CD4-positive, CD25-positive, alpha-beta regulatory T cell (primary cell): ENCODE results near the gene NLRP13. TPM values are rescaled to one million over a fixed set of nuclear protein-coding genes. Genes with fewer than 3 reads are reported as not detected.

Experiments
- ATAC-seq, 2 donors: fragments of 150-1000 bp; cut with Tn5 transposase; one replicate each; pipeline ENCODE4 v1.10.0; 2021; ENCODE audit warnings: low read depth in 2 of 2, moderate number of reproducible peaks in 2 of 2, moderate library complexity in 1 of 2
- DNase-seq, 3 donors: peaks; one replicate each; pipeline versions ENCODE4 v3.0.0 to v3.0.0-alpha.2; 2012 to 2022; ENCODE audit warnings: mixed read lengths in 1 of 3
- H3K27ac ChIP-seq: one replicate; pipeline ENCODE4 v1.7.0; 2013; ENCODE audit warnings: mild to moderate bottlenecking, low read length; ENCODE audit not compliant: insufficient read depth, poor library complexity, severe bottlenecking
- H3K27me3 ChIP-seq: one replicate; pipeline ENCODE4 v1.7.0; 2013; ENCODE audit warnings: low read length; ENCODE audit not compliant: control insufficient read depth, insufficient read depth
- H3K36me3 ChIP-seq: one replicate; pipeline ENCODE4 v1.7.0; 2013; ENCODE audit warnings: mild to moderate bottlenecking, low read length, moderate library complexity; ENCODE audit not compliant: control insufficient read depth, insufficient read depth
- H3K4me1 ChIP-seq: 2 replicates; pipeline ENCODE4 v1.7.0; 2013; ENCODE audit warnings: mild to moderate bottlenecking, low read length; ENCODE audit not compliant: insufficient read depth, control insufficient read depth, poor library complexity, severe bottlenecking
- H3K4me3 ChIP-seq: one replicate; pipeline ENCODE4 v1.7.0; 2013; ENCODE audit warnings: low read depth, mild to moderate bottlenecking, low read length, moderate library complexity
- H3K9me3 ChIP-seq, 2 experiments: 1 replicate in 1 of 2; 2 replicates in 1 of 2; pipeline ENCODE4 v1.7.0; 2013; ENCODE audit warnings: low read length in 2 of 2, mild to moderate bottlenecking in 1 of 2, moderate library complexity in 1 of 2; ENCODE audit not compliant: control insufficient read depth in 2 of 2
- H3K27ac Mint-ChIP-seq, 3 donors: one replicate each; pipeline ENCODE4 v1.8.0; 2020 to 2022; ENCODE audit warnings: mild to moderate bottlenecking in 3 of 3, mixed read lengths in 3 of 3, moderate library complexity in 2 of 3
- H3K27me3 Mint-ChIP-seq: one replicate; pipeline ENCODE4 v1.8.0; 2022; ENCODE audit warnings: mild to moderate bottlenecking, mixed read lengths
- H3K36me3 Mint-ChIP-seq: one replicate; pipeline ENCODE4 v1.8.0; 2020; ENCODE audit warnings: mixed read lengths
- H3K4me1 Mint-ChIP-seq, 4 donors: one replicate each; pipeline ENCODE4 v1.8.0; 2020 to 2022; ENCODE audit warnings: mixed read lengths in 4 of 4, mild to moderate bottlenecking in 1 of 4
- H3K4me3 Mint-ChIP-seq, 4 donors: one replicate each; pipeline ENCODE4 v1.8.0; 2020 to 2022; ENCODE audit warnings: mild to moderate bottlenecking in 4 of 4, mixed read lengths in 4 of 4, moderate library complexity in 3 of 4
- H3K9me3 Mint-ChIP-seq, 7 donors: one replicate each; pipeline ENCODE4 v1.8.0; 2020 to 2022; ENCODE audit warnings: mixed read lengths in 7 of 7, mild to moderate bottlenecking in 3 of 7, moderate library complexity in 2 of 7
- polyA plus RNA-seq, 4 donors: library from polyadenylated mRNA; unstranded; fragments of 300-500 nt; fragmentation: Illumina TruSeq; gene quantifications; one replicate each; pipeline ENCODE4 v1.2.3, GENCODE V29; 2021
- total RNA-seq: library from RNA; stranded (reverse); gene quantifications from one replicate; pipeline ENCODE4 v1.2.3, GENCODE V29; 2022

The NLRP13 gene
- total and polyA plus RNA-seq, 5 donors from 2014 or later: not detected

DNA sequence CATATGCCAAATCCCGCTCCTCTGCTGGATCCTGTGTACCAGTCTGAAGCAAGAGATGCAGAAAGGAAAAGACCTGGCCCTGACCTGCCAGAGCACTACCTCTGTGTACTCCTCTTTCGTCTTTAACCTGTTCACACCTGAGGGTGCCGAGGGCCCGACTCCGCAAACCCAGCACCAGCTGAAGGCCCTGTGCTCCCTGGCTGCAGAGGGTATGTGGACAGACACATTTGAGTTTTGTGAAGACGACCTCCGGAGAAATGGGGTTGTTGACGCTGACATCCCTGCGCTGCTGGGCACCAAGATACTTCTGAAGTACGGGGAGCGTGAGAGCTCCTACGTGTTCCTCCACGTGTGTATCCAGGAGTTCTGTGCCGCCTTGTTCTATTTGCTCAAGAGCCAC, 73.7 kb downstream of the NLRP13 start:
- Histone ChIP-seq H3K9me3 (peaks cover 0 to 2% of the 10 kb centered on the region in 2 experiments), H3K4me1 (no peaks in the 10 kb centered on the region), H3K27me3 (no peaks in the 10 kb centered on the region), H3K27ac (no peak overlapping the region), H3K36me3 (no peaks in the 10 kb centered on the region), H3K4me3 (no peak overlapping the region)
- no peaks in the 10 kb centered on the region for H3K36me3 Mint-ChIP-seq
- H3K4me1 Mint-ChIP-seq: no peaks in the 10 kb centered on the region
- DNase-seq (no peak), ATAC-seq (no peak)
- H3K9me3 Mint-ChIP-seq: peaks cover 0 to 5% (median 2%) of the 10 kb centered on the region in 7 donors
- H3K27me3 Mint-ChIP-seq: no peaks in the 10 kb centered on the region
- no peak overlapping the region for H3K4me3 Mint-ChIP-seq
- H3K27ac Mint-ChIP-seq: no peak overlapping the region

DNA sequence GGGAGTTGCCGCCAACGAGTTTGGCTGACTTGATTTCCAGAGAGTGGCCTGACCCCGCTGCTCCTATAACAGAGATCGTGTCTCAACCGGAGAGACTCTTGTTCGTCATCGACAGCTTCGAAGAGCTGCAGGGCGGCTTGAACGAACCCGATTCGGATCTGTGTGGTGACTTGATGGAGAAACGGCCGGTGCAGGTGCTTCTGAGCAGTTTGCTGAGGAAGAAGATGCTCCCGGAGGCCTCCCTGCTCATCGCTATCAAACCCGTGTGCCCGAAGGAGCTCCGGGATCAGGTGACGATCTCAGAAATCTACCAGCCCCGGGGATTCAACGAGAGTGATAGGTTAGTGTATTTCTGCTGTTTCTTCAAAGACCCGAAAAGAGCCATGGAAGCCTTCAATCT, 74.2 kb downstream of the NLRP13 start:
- Histone ChIP-seq H3K27me3 (no peaks in the 10 kb centered on the region), H3K36me3 (no peaks in the 10 kb centered on the region), H3K9me3 (peaks cover 0 to 2% of the 10 kb centered on the region in 2 experiments), H3K4me1 (no peaks in the 10 kb centered on the region), H3K27ac (no peak overlapping the region), H3K4me3 (no peak overlapping the region)
- no peak overlapping the region for H3K4me3 Mint-ChIP-seq
- H3K27me3 Mint-ChIP-seq: no peaks in the 10 kb centered on the region
- H3K27ac Mint-ChIP-seq: no peak overlapping the region
- peaks cover 0 to 5% (median 2%) of the 10 kb centered on the region in 7 donors for H3K9me3 Mint-ChIP-seq
- no peaks in the 10 kb centered on the region for H3K4me1 Mint-ChIP-seq
- no peak for ATAC-seq
- no peaks in the 10 kb centered on the region for H3K36me3 Mint-ChIP-seq
- DNase-seq: no peak

DNA sequence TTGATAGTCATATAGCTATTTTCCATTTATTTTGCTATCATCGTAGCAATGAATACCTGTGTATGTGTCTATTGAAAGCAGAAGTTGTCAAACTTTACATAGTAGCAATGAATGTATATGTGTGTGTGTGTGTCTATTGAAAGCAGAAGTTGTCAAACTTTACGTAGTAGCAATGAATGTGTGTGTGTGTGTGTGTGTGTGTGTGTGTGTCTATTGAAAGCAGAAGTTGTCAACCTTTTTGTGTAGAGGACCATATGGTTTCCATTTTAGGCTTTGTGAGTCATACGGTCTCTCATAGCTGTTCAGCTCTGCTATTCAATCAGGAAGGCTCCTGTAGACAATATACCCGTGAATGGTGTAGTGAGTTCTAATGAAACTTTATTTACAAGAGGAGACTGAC, 75.0 kb downstream of the NLRP13 start:
- Histone ChIP-seq H3K4me3 (no peak overlapping the region), H3K27me3 (no peaks in the 10 kb centered on the region), H3K4me1 (no peaks in the 10 kb centered on the region), H3K36me3 (no peaks in the 10 kb centered on the region), H3K9me3 (peaks cover 0 to 2% of the 10 kb centered on the region in 2 experiments), H3K27ac (no peak overlapping the region)
- Mint-ChIP-seq H3K36me3 (no peaks in the 10 kb centered on the region), H3K4me3 (no peak overlapping the region), H3K4me1 (no peaks in the 10 kb centered on the region), H3K9me3 (peaks cover 0 to 5% (median 3%) of the 10 kb centered on the region in 7 donors), H3K27ac (no peak overlapping the region), H3K27me3 (no peaks in the 10 kb centered on the region)
- DNase-seq (no peak), ATAC-seq (no peak)

DNA sequence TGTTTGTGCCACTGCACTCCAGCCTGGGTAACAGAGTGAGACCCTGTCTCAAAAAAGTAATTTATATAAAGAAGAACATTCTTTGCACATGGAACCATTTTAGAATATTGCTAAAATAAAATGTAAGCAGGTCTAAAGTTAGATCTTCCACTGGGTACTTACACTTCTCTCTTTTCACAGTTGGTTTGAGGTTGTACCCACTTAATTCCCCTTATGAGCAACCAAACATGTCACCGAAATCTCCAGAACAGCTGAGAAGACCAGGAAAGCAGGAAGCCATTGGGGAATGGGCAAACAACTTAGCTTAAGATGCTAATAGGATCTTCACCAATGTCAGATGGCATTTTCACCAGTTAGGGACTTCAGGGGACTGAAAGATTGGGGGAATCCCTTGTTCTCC, 77.0 kb downstream of the NLRP13 start:
- Mint-ChIP-seq H3K36me3 (no peaks in the 10 kb centered on the region), H3K27ac (no peak overlapping the region), H3K9me3 (peaks cover 0 to 9% (median 5%) of the 10 kb centered on the region in 7 donors), H3K27me3 (no peaks in the 10 kb centered on the region), H3K4me3 (no peak overlapping the region), H3K4me1 (no peaks in the 10 kb centered on the region)
- Histone ChIP-seq H3K4me3 (no peak overlapping the region), H3K9me3 (peaks cover 0 to 2% of the 10 kb centered on the region in 2 experiments), H3K27ac (no peak overlapping the region), H3K27me3 (no peaks in the 10 kb centered on the region), H3K36me3 (no peaks in the 10 kb centered on the region), H3K4me1 (no peaks in the 10 kb centered on the region)
- ATAC-seq (no peak), DNase-seq (no peak)

Other genes with a start within 250 kb of the NLRP13 start
- not detected for gene NLRP9, start 193.9 kb downstream of the NLRP13 start, total RNA-seq
- not detected for gene NLRP9, start 193.9 kb downstream of the NLRP13 start, polyA plus RNA-seq
- gene RFPL4A, start 173.2 kb downstream of the NLRP13 start, total RNA-seq: not detected
- not detected for gene RFPL4A, start 173.2 kb downstream of the NLRP13 start, polyA plus RNA-seq
- not detected for gene RFPL4AL1, start 163.2 kb downstream of the NLRP13 start, total RNA-seq
- not detected for gene RFPL4AL1, start 163.2 kb downstream of the NLRP13 start, polyA plus RNA-seq
- gene NLRP11, start 100.3 kb downstream of the NLRP13 start, total RNA-seq: not detected
- gene NLRP11, start 100.3 kb downstream of the NLRP13 start, polyA plus RNA-seq: not detected
- not detected for gene NLRP4, start 95.8 kb downstream of the NLRP13 start, total RNA-seq
- gene NLRP4, start 95.8 kb downstream of the NLRP13 start, polyA plus RNA-seq: not detected
- not detected for gene NLRP8, start 15.5 kb upstream of the NLRP13 start, total RNA-seq
- gene NLRP8, start 15.5 kb upstream of the NLRP13 start, polyA plus RNA-seq: not detected
- gene NLRP5, start 54.4 kb upstream of the NLRP13 start, total RNA-seq: not detected
- not detected for gene NLRP5, start 54.4 kb upstream of the NLRP13 start, polyA plus RNA-seq
- gene ZNF787, start 189.0 kb upstream of the NLRP13 start, total RNA-seq: 21.4 TPM
- gene ZNF787, start 189.0 kb upstream of the NLRP13 start, polyA plus RNA-seq: 1 to 10 TPM in 3 of 4 donors, under 1 TPM in 1; 0.73 to 1.8 (median 1.4) TPM
- gene ZNF444, start 209.0 kb upstream of the NLRP13 start, total RNA-seq: 23.5 TPM
- 10 to 100 TPM; 10.8 to 16.0 (median 13.4) TPM for gene ZNF444, start 209.0 kb upstream of the NLRP13 start, polyA plus RNA-seq
- not detected for gene GALP, start 243.7 kb upstream of the NLRP13 start, total RNA-seq
- not detected for gene GALP, start 243.7 kb upstream of the NLRP13 start, polyA plus RNA-seq